ENCODE results near the gene RNU6-1. TPM values are rescaled to one million over a fixed set of nuclear protein-coding genes. Genes with fewer than 3 reads are reported as not detected.

The RNU6-1 gene
- total and polyA plus RNA-seq, 2 donors from 2014 or later: not detected

DNA sequence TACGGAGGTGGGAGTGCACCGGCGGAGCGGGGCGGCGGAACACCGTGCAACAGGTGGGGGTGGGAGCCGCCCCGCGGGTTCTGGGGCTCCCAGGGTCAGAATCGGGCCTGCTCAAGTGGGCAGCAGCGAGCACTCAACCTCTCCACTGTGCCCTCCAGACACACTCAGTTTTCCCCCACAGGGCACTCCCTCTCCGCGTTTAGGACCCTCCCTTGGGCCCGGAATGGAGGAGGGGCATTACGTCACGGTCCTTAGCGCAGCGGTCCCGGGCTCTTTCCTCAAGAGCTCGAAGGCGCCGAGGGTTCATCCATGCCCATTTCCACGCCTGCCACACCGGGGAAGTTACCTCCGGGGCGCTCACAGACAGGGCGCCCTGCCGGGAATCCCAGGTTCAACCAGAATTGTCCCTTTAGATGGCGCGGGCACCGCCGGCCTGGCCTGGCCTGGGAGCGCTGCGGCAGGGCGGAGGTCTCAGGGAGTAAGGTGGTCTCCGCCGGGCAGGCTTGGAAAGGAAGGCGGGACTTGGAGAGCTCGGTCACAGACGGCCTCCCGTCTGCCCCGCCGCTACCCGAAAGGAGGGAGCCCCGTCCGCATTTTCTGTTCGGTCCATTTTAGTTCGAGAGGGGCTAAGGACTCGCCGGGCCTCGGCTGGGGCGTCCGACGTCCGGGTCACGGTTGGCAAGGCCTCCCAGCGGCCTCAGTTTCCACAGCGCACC is 5.1 kb downstream of the RNU6-1 start:
- intact Hi-C loops (cut with DNase I): loop anchor here (10.0 kb wide), 1 partner anchor 370 kb away; no protein-coding TSS in a partner anchor
- peak overlapping the region; percentile 25 to 59 (median 37) for H3K4me3 ChIP-seq (ENCODE audit: low read length in 3 of 3)

DNA sequence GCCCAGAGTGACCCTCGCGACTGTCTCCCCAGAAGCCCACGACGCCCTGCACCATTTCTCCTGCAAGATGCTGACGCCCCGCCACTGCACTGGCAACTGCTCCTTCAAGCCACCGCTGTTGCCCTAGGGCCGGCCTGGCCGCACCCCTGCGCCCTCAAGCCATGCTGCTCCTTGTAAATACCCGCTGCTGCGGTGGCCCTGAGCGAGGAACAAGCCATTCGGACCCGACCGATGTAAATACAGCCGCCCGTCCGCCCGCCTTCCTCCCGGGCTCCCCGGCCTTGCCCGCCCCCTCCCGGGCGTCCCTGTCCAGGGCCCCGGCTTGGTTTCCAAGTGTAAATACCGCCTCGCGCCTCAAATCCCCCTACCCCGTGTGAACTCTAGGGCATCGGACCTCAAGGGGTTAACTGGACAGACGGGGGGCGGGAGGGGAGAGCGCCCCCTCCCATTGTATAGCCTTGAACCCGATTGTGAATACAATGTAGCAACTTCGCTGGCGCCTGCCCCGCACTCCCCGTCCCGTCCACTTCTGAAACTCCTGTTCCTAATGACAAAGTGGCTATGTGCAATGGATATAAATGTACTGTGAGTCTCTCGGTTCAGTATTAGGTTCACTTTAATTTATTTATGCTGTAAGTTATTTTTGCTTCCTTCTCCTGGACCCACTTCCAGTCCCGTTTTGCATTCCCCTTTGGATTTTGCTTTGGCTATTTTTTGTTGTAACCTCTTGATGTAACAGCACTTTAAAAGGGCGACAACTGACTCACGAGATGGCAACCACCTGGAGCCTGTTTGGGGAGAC is 5.9 kb downstream of the RNU6-1 start:
- Histone ChIP-seq H3K27ac (ENCODE audit: low read depth in 2 of 2, low read length in 2 of 2) (no peak overlapping the region), H3K27me3 (ENCODE audit: control insufficient read depth, insufficient read depth, low read length) (peaks cover 41% of the 10 kb centered on the region), H3K4me3 (ENCODE audit: low read length in 3 of 3) (peak overlapping the region in 1 of 3 donors; percentile 32), H3K9ac (ENCODE audit: low read length in 3 of 3) (no peak overlapping the region), H3K9me3 (ENCODE audit: control insufficient read depth in 2 of 3, insufficient read depth in 1 of 3, low read length in 3 of 3) (no peaks in the 10 kb centered on the region), H3K4me1 (ENCODE audit: control insufficient read depth in 2 of 3, insufficient read depth in 2 of 3, low read depth in 1 of 3, low read length in 3 of 3) (peaks cover 0 to 26% (median 15%) of the 10 kb centered on the region in 3 donors), H3K36me3 (ENCODE audit: control insufficient read depth in 2 of 3, insufficient read depth in 3 of 3, low read length in 3 of 3) (no peaks in the 10 kb centered on the region)
- DNase-seq: peak; percentile 65 to 81 (median 78)
- peak; percentile 4 for TF ChIP-seq CTCF (IDR thresholded peaks at IDR 0.05; ENCODE audit: borderline replicate concordance, extremely low read depth, insufficient read depth)
- intact Hi-C loops (cut with DNase I): loop anchor here (10.0 kb wide), 1 partner anchor 369 kb away; no protein-coding TSS in a partner anchor
- FAIRE-seq: no peak

More for the DNA sequence above, 5.1 kb downstream of the RNU6-1 start:
- peaks cover 0 to 24% (median 19%) of the 10 kb centered on the region in 3 donors for H3K4me1 ChIP-seq (ENCODE audit: control insufficient read depth in 2 of 3, insufficient read depth in 2 of 3, low read depth in 1 of 3, low read length in 3 of 3)
- H3K36me3 ChIP-seq (ENCODE audit: control insufficient read depth in 2 of 3, insufficient read depth in 3 of 3, low read length in 3 of 3): no peaks in the 10 kb centered on the region
- H3K27ac ChIP-seq (ENCODE audit: low read depth in 2 of 2, low read length in 2 of 2): no peak overlapping the region
- FAIRE-seq: no peak
- no peak overlapping the region for H3K9ac ChIP-seq (ENCODE audit: low read length in 3 of 3)
- peak in 4 of 5 donors; percentile 52 to 78 (median 71) for DNase-seq
- TF ChIP-seq CTCF (IDR thresholded peaks at IDR 0.05; ENCODE audit: borderline replicate concordance, extremely low read depth, insufficient read depth): no peak
- peaks cover 38% of the 10 kb centered on the region for H3K27me3 ChIP-seq (ENCODE audit: control insufficient read depth, insufficient read depth, low read length)
- no peaks in the 10 kb centered on the region for H3K9me3 ChIP-seq (ENCODE audit: control insufficient read depth in 2 of 3, insufficient read depth in 1 of 3, low read length in 3 of 3)

GRCh38 chr15:67832897-67833709 is 6.7 kb downstream of the RNU6-1 start:
- H3K9ac ChIP-seq (ENCODE audit: low read length in 3 of 3): no peak overlapping the region
- H3K27me3 ChIP-seq (ENCODE audit: control insufficient read depth, insufficient read depth, low read length): peaks cover 46% of the 10 kb centered on the region
- peak in 4 of 5 donors; percentile 49 to 61 (median 58) for DNase-seq
- H3K4me3 ChIP-seq (ENCODE audit: low read length in 3 of 3): peak overlapping the region in 2 of 3 donors; percentile 26 to 32
- intact Hi-C loops (cut with DNase I): loop anchor here (10.0 kb wide), 1 partner anchor 368 kb away; no protein-coding TSS in a partner anchor
- no peak for TF ChIP-seq CTCF (IDR thresholded peaks at IDR 0.05; ENCODE audit: borderline replicate concordance, extremely low read depth, insufficient read depth)
- H3K36me3 ChIP-seq (ENCODE audit: control insufficient read depth in 2 of 3, insufficient read depth in 3 of 3, low read length in 3 of 3): no peaks in the 10 kb centered on the region
- no peaks in the 10 kb centered on the region for H3K9me3 ChIP-seq (ENCODE audit: control insufficient read depth in 2 of 3, insufficient read depth in 1 of 3, low read length in 3 of 3)
- no peak overlapping the region for H3K27ac ChIP-seq (ENCODE audit: low read depth in 2 of 2, low read length in 2 of 2)
- H3K4me1 ChIP-seq (ENCODE audit: control insufficient read depth in 2 of 3, insufficient read depth in 2 of 3, low read depth in 1 of 3, low read length in 3 of 3): peaks cover 0 to 24% (median 15%) of the 10 kb centered on the region in 3 donors
- FAIRE-seq: no peak
